Kidney glomerular epithelial cell (primary cell): ENCODE measurements around the gene IL17RA.
"Not testable (repeated sequence)": the region's sequence is repeated elsewhere in the genome, so short reads cannot be mapped to it uniquely, and the experiment has no call there.

Experiments
- DNase-seq: peaks from one replicate; lab custom pipeline; 2025; lab: John Stamatoyannopoulos, UW

The IL17RA gene

DNA sequence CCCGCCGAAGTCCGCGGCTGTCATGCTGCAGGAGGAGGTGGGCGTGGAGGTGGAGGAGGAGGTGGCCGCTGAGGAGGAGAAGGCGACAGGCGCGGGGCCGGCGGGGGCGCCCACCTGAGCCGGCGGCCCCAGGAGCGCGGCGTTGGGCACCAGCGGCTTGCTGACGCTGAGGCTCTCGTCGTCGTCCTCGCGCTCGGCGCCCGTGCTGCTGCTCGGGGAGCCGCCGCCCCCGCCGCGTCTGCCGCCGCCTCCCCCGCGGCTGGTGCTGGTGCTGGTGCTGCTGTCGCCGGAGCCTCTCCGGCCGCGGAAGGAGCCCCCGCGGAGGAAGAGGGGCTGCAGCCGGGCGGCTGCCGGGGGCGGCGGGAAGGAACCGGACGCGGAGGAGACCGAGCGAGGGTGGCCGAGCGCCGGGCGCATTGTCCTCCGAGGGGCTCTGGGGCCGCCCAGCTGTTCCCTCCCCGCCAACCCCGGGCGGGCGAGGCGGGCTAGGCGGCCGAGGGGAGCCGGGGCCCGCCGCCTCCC is 36.0 kb downstream of the IL17RA start:
- DNase-seq = no peak

DNA sequence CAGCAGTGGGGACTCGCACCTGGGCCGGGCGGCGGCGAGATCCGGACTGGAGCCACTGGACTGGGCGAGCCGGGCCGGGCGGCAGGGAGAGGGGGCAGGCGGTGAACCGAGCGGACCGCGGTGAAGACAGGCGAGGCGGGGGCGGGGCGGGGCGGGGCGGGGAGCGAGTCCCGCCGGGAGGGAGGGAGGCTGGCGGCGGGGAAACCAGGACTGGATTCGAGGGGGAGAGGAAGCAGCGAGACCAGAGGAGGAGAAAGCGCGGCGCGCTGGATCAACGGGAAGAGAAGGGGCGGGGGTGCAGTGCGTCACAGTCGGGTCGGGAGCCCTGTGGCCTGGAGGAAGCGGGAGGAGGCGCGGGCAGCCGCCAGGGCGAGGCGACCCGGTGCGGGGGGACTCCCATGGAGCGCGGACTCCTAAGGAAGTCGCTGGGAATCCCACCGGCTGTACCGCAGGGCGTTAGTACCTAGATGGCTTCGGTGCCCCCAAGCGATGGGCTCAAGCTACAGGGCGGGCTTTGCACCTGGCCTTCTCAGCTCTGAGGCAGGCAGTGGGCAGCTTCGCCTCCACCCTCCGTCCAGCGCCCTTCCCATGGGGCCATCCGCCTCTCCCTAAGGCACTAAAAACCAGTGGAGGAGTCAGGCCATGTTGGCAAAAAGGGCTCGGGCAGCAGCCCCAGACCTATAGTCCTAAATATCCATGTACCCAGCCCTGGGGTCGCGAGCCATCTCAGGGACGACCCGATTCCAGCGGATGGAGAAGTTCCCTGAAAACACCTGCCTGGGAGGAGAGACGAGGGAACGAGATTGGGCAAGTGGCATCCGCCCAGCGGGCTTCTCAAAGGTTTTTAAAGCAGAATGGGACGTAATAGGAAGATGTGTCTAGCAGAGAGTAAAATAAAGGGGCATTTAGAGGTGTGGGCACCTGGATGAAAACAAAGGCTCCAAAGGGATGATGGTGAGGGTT is 36.7 kb downstream of the IL17RA start, which contains the start of gene TMEM121B:
Gene TMEM121B, minus strand, starts transcription at position 128 of the 963 bp plus-strand sequence. CDS start 233 bp downstream, outside the sequence.
- DNase-seq = peak; percentile 4

DNA sequence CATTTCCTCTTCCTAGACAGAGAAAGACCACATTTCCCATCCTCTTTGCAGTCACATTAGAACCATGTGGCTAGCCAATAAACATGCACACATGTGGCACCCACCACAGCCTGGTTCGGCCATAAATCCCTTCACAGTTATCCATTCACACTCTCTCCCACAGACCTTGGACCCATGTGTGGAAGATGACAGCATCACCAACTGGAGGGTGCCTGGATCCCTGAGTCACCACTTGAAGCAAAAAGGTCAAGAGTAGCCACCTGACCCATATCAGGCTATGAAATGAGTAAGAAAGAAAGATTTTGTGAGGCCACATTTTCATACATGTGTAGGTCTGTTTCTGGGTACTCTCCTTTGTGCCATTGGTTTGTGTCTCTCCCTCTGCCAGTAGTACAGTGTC is 45.4 kb downstream of the IL17RA start:
- DNase-seq = peak; percentile 0

DNA sequence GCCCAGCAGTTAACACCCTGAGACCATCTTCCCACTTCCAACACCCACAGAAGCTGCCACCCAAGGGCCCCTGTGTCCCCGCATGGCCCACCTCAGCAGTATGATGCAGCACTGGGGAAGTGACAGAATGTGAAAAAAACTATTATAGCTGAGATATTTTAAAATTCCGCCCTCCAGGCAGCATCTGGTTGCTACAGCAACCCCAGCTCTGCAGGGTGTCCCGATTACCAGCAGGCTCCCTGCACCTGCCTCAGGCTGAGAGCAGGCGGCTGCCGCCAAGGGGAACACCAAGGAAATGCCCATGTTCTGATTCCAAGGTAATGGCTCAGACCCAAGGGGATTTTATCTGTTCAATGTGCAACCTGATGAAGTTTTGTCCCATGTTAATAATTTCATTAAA is 46.9 kb downstream of the IL17RA start:
- DNase-seq = peak; percentile 0

DNA sequence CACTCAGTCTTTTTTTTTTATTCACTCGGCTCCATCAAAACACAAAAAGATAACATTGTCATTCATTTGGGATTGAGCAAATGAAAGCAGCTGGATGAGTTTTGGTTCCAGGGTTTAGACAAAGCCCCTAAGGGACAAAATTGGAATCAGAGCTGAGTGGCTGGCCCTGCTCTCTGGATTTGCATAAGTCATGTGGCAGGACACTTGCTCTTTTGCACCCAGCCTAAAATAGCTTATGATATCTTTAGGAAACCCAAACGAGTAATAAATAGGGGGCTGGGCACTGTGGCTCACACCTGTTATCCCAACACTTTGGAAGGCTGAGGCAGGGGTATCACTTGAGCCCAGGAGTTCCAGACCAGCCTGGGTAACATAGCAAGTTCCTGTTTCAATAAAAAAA is 47.3 kb downstream of the IL17RA start:
- DNase-seq = no peak

DNA sequence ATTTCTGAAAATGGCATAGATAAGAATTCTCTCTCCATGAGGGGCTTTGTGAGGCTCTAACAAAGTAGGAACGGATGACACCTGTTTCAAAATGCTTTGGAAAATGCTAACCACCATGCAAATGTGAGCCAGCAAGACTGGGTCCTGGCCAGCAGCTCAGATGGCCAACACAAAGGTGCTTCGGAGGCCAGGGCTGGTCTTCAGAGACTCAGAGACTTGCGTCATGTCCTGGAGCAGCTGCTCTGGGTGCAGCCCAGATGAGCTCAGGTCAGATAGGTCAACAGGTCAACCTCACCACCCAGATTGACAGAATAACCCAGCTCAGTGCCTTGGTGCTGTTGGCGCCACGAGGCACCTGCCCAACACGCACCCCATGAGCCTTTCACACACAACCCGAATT is 48.3 kb downstream of the IL17RA start:
- no peak for DNase-seq

DNA sequence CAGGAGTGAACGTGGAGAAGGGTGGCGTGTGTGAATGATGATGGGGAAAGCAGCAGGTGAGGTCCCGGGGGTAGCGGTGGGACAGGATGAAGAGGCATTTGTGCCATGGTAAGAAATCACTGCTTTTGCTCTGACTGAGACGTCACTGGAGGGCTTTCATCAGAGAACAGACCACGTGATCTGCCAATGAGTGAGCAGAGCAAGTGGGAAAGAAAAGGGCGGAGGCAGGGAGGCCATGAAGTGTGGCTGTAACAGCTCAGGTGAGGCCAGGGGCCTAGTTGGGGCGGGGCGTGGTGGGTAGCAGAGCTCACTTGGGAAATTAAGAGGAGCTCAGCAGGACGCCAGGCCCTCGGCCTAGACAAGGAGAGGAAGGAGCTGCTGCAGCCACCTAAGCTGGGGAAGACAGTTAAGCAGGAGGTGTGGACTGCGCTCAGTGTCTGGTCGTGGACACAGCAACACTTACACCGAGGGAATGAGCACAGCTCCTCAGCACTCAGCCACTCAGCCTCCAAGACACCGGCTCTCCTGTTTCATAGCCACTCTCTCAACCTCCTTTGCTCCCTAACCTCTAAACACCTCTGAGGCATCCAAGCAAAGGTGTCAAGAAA is 50.5 kb downstream of the IL17RA start:
- no peak for DNase-seq

DNA sequence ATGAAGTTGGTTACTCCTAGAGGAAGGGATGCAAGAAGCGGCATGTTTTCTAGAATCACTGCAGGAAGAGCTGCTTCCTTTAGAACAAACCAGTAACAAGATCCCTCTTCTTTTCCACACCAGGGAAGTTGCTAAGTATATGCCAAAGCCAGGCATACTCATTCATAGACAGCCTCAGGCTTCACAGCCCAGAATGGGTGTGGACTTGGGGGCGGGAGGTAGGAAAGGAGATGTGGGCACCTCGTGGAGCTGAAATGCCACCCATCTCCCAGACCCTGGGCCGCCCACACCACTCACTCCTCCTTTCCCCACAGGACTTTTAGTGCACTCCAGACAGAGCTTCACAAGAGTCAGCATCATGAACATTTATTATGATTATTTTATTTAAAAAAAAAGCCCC is 52.4 kb downstream of the IL17RA start:
- no peak for DNase-seq

DNA sequence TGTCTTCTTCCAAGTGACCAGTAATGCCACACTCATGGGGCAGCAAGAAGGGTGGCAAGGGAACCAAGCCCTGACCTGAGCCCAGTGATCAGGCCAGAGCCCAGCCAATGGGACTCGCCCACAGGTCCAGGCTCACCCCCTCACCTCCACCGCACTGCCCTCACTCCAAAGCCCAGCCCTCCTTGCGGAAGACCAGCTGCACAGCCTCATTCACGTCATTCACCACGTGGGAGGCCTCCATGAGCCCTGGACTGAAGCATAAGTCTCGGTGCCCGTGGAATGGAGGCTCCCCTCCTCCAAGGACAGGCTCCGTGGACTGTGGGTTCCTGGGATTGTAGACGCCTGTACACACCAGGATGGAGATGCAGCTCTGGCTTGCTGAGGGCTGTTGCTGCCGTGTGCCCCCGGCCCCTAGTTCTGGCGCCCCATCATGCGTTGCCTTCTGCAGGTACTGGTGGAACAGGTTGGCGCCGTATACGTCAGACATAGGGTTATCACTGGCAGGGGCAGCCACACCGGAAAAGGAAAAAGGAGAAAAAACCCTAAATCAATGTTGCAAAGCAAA is 53.1 kb downstream of the IL17RA start:
- no peak for DNase-seq

DNA sequence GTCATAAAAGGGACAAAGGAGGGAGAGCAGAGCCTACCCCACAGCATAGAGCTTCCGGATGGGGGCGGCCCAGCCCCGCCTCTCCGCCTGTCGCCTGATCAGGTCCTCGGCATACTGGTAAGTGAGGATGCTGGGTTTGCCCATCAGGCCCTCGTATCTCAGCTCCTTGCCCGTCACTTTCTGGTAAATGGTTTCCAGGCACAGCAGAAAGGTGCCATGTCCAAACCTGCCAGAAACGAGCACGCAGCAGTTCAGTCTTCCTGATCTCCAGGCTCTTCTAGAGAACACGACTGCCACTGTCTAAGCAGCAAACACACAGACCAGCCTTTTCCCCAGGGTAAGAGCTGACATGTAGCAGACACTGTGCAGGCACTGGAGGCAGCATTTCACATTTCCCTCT is 53.7 kb downstream of the IL17RA start:
- DNase-seq = no peak

DNA sequence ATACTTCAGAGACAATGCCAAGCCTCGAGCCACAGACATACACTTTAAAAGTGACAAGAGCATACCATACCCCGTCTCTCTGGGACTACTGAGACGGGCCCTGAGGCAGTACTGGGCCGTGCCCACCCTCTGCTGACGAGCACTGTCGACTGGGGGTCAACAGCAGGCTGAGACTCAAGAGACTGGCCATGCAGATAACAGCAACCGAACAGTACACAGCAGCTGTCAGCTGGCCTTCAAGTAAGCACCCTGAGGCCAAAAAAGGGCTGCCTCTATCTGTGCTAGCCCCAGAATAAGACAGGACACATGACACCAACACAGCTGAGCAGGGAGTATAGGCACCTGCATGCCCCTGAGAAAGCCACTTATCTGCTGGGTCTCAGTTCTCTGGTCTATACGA is 55.2 kb downstream of the IL17RA start:
- DNase-seq = no peak

DNA sequence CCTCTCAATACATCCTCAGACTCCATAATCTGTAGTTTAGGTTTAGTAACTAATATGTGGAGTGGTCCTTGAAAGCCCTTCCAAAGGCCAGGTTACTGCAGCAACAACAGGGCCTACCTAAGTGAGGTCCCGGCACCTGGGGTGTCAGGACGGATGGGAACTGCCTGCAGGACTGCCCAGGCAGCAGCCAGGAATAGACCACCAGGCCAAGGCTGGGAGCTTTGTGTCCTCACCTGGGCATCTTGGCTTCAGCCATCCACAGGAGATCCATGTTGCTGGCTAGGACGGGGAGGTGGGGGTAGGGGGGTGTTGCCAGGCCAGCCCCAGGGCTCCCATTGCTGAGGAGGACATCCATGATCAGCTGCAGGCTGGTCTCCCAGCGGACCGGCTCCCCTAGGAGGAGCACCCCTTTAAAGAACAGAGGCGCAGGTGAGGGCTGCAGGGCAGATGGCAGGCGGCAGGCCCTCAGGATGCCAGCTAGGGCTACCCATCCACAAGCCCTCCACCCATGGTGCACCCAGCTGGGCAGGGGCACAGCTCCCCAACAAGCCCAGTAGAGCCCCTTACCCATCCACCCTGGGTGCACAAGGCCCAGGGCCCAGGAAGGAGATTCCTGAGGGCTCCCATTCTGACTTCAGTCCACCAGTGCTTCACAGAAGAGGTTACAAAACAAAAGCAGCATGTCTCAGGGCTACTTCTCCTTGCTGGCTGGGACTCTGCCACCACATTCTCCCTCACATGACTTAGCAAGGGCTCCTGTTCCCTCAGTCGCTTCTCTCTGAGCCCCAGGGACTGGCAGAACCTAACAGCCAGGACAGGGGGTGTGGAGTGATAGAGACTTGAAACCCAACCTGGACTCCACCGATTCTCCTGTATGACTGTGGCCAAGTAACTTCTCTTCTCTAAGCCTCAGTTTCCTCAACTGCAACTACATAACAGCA is 56.3 kb downstream of the IL17RA start:
- no peak for DNase-seq

DNA sequence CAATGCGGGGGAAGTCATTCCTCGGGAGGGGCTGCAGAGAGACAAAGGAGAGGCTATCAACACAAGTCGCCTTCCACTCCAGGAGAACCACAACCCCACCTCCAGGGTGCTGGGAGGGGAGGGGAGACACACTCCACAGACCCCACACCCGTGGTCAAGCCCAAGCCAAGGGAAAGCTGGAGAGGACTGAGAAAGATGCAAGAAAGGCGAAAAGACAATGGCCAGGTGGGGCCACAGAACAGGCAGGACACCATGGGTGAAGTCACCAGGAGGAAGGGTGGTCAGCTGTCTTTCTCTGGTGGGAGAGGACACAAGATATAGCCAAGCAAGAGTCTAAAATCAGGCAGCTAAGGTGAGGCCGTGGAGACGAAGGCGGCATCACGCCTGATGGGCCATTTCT is 58.3 kb downstream of the IL17RA start:
- no peak for DNase-seq

DNA sequence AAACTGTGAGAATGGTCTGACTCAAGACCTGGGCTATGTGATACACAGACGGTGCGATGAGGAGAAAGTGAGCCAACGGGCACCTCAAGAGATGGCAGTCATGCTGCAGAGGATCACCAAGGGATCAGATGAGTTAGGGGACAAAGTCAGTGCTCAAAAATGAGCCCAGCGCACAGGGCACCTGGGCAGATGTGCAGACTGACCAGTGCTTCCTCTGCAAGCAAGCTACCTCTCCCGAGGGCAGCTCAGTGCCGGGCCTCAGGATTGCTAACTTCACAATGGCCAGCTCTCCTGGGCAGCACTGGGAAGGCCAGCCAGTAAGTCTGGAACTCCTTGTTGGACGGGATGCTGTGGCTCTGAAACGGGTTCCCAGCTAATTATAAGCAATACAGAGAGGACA is 59.0 kb downstream of the IL17RA start:
- no peak for DNase-seq

DNA sequence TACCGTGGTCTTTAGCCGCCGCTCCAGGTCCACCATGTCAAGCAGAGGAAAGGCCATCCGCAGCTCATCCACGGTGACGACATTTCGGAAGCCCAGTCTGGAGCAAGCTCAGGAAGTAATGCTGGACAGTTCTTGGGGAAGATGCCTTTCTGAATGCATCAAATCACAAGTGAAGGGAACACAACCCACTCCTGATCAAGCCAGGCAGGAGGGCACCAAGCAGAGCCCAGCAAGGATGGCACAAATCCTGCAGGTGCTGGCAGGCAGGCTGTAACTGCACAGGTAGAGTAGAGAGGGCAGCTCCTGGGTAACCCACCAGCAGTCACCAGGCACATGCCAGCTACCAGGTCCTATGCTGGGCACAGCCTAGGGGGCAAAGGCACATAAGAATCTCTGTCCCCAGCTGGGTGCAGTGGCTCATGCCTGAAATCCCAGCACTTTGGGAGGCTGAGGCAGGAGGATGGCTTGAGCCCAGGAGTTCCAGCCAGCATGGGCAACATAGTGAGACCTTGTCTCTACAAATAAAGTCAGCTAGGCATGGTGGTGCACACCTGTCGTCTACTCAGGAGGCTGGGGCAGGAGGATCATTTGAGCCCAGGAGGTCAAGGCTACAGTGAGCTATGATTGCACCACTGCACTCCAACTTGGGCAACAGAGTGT is 60.4 kb downstream of the IL17RA start:
- DNase-seq = no peak

DNA sequence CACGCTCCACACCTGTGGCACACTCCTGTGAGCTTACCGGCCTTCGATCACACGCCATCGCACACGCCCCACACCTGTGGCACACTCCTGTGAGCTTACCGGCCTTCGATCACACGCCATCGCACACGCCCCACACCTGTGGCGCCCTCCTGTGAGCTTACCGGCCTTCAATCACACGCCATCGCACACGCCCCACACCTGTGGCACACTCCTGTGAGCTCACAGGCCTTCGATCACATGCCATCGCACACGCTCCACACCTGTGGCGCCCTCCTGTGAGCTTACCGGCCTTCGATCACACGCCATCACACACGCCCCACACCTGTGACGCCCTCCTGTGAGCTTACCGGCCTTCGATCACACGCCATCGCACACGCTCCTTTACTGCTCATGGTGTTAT is 62.7 kb downstream of the IL17RA start:
- DNase-seq = not testable (repeated sequence)

DNA sequence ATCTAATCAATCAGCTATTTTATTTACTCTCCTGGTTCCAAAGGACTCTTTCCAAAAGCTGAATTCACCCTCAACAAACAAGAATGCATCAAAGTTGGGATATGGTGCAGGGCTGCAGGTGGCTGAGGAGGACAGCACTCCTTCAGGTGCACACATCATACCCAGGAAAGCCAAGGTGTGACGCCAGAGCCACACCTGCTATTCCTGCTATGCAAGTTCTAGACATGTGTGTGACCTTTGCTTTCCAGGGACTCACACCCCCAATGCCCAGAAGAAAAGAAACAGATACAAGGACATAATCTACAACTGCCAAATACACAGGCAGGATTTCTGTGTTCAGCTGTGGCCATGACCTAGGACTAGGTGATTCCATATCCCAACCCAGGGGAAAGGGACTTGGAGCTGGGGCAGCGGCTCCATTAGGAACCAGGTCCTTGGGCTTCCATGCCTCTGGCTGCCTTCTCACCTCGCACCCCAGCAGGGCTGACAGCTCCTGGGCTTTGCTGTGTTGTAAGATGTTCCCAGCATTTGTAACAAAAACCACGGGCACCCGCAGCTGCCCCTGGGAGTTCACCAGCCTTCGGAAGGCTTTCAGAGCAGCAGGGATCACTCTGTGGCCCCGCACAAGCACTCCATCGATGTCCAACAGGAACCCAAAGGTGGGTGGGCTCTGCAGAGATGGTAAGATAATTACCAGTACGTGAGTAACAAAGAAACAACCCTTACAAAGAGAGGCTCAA is 64.4 kb downstream of the IL17RA start:
- DNase-seq = no peak

DNA sequence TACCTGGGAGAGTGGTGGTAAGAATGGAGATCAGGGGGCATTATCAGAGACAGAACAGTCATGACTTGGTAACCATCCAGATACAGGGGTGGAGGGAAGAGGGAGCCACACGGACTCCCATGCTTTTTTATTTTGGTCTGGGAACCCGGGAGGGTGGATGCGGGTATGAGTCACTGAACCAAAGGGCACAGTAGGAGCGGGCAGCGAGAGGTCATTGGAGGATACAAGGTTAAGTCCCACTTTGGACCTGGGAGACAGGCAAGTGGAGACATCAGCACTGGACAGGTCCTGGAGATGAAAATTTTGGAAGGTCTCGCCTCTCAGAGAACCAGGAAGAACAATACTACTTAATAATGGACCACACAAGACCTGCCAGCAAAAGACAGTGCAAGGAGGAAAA is 67.5 kb downstream of the IL17RA start:
- DNase-seq = no peak

DNA sequence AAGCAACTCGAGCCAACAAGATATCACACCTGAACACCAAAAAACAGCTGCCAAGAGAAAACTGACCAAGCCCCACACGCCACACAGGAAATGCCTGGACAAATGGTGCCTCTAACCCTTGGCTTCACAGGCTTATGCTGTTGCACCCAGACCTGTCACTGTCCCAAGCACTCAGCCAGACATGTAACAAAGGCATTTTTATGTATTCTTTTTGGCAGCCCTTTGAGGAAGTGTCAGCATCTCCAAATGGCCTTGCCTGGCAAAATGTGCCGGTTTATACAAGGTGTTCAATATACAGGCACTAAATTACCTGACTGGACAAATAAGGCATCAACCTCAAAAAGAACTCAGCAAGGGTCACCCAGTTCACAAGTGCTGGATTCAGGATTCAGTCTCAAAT is 68.2 kb downstream of the IL17RA start:
- no peak for DNase-seq

DNA sequence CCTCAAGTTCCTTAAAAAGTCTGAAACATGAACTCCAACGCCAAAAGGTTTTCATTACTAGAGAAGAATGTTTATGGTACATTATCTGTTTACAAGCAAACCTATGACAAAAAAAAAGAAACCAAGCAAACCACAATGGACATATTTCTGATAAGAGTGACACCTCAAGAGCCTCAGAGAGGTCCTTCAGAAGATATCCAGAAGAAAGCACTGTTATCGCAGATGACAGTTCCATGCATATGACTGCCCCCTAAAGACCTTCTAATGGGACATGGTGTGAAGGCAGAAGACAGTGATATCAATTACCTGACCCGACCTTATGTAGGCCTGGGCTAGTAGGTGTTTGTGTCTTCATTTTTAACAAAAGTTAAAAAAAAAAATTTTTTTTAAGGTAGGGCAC is 71.1 kb downstream of the IL17RA start:
- no peak for DNase-seq
